Endothelial cell of umbilical vein (primary cell): ENCODE measurements around the gene TBC1D19. TPM values are rescaled to one million over a fixed set of nuclear protein-coding genes. Genes with fewer than 3 reads are reported as not detected.

Experiments
- BruUV-seq: library from RNA; stranded (reverse); fragments of 400-500 nt; replicated peaks from 2 replicates; lab custom pipeline; 2021; lab: Mats Ljungman, UMichigan
- CTCF ChIA-PET: fragments of 300-600, 350-600 bp; sonication (Branson Sonifier 250); formaldehyde crosslinking; loops from one replicate; lab custom pipeline; 2021; ENCODE audit warnings: antibody characterized with exemption, inconsistent platforms; lab: Charles Lee
- POLR2A ChIA-PET: fragments of 300-600, 350-600 bp; sonication (Branson Sonifier 250); formaldehyde crosslinking; loops from one replicate; lab custom pipeline; 2021; ENCODE audit warnings: antibody characterized with exemption, inconsistent platforms; lab: Charles Lee
- DNase-seq: peaks from one replicate; pipeline ENCODE4 v3.0.0-alpha.2; 2011; ENCODE audit warnings: low read depth, low spot score
- FAIRE-seq: peaks from 2 replicates; lab custom pipeline; 2011; peaks lifted over from hg19 to GRCh38; lab: Jason Lieb, UNC
- H2AFZ ChIP-seq: 2 replicates; pipeline ENCODE4 v1.6.0; 2012; ENCODE audit warnings: low read depth, low read length, control low read depth, inconsistent platforms
- H3K27ac ChIP-seq: 2 replicates; pipeline ENCODE4 v1.5.1; 2011; ENCODE audit warnings: low read depth, mild to moderate bottlenecking, control low read depth, low read length, moderate library complexity; ENCODE audit not compliant: insufficient read depth
- H3K27me3 ChIP-seq, 2 experiments: 2 replicates each; pipeline versions ENCODE4 v1.6.0 to v1.6.1; 2011; ENCODE audit warnings: low read length in 2 of 2, mixed read lengths in 1 of 2; ENCODE audit not compliant: control insufficient read depth in 2 of 2, insufficient read depth in 2 of 2
- H3K36me3 ChIP-seq, 2 experiments: 2 replicates in 1 of 2; 3 replicates in 1 of 2; pipeline ENCODE4 v1.5.1; 2011; ENCODE audit warnings: low read length in 2 of 2, mild to moderate bottlenecking in 1 of 2, moderate library complexity in 1 of 2; ENCODE audit not compliant: control insufficient read depth in 2 of 2, insufficient read depth in 2 of 2; ENCODE audit errors: extremely low read depth in 1 of 2
- H3K4me1 ChIP-seq: 3 replicates; pipeline ENCODE4 v1.5.1; 2011; ENCODE audit warnings: mild to moderate bottlenecking, low read length; ENCODE audit not compliant: control insufficient read depth, insufficient read depth; ENCODE audit errors: extremely low read depth
- H3K4me2 ChIP-seq: 2 replicates; pipeline ENCODE4 v1.6.1; 2011; ENCODE audit warnings: low read length, control low read depth, mixed read lengths; ENCODE audit not compliant: insufficient read depth
- H3K4me3 ChIP-seq, 3 experiments: fragments of 200-600 bp in 1 of 3; sonication (generic), shearing (Covaris generic) in 1 of 3; replicated peaks in 1 of 3; 2 replicates each; pipeline ENCODE4 v1.5.1; 2011 to 2016; ENCODE audit warnings: control low read depth in 3 of 3, low read length in 3 of 3, mild to moderate bottlenecking in 2 of 3, inconsistent platforms in 1 of 3, low read depth in 1 of 3, moderate library complexity in 1 of 3; ENCODE audit not compliant: insufficient read depth in 1 of 3
- H3K79me2 ChIP-seq: 2 replicates; pipeline ENCODE4 v1.6.0; 2012; ENCODE audit warnings: low read length, inconsistent platforms; ENCODE audit not compliant: control insufficient read depth, insufficient read depth
- H3K9ac ChIP-seq: replicated peaks from 2 replicates; pipeline ENCODE3; 2011; ENCODE audit warnings: low read length, control low read depth; ENCODE audit not compliant: insufficient read depth; ENCODE audit errors: extremely low read depth
- H3K9me1 ChIP-seq: replicated peaks from 3 replicates; pipeline ENCODE4 v1.6.0; 2011; ENCODE audit warnings: mild to moderate bottlenecking, low read length; ENCODE audit not compliant: control insufficient read depth, insufficient read depth; ENCODE audit errors: extremely low read depth
- H3K9me3 ChIP-seq: replicated peaks from 2 replicates; pipeline ENCODE4 v1.5.1; 2012; ENCODE audit warnings: low read length, inconsistent platforms; ENCODE audit not compliant: control insufficient read depth, insufficient read depth
- H4K20me1 ChIP-seq: replicated peaks from 2 replicates; pipeline ENCODE3; 2011; ENCODE audit warnings: mild to moderate bottlenecking, low read length; ENCODE audit not compliant: control insufficient read depth, insufficient read depth; ENCODE audit errors: extremely low read depth
- EZH2 ChIP-seq: IDR thresholded peaks from 2 replicates; pipeline ENCODE4 v1.6.1; 2012; ENCODE audit warnings: borderline replicate concordance, low read depth, mild to moderate bottlenecking, moderate library complexity, low read length, inconsistent platforms; ENCODE audit not compliant: severe bottlenecking
- FOS ChIP-seq: IDR thresholded peaks from 2 replicates; pipeline ENCODE4 v1.6.1; 2011; ENCODE audit warnings: mild to moderate bottlenecking, low read length, moderate library complexity, borderline replicate concordance; ENCODE audit not compliant: insufficient read depth
- GATA2 ChIP-seq: IDR thresholded peaks from 2 replicates; pipeline ENCODE4 v1.7.0; 2011; ENCODE audit warnings: low read depth, mild to moderate bottlenecking, moderate library complexity, mixed read lengths, low read length; ENCODE audit not compliant: insufficient read length, insufficient read depth
- JUN ChIP-seq: IDR thresholded peaks from 2 replicates; pipeline ENCODE4 v1.6.1; 2011; ENCODE audit warnings: borderline replicate concordance, low read depth; ENCODE audit not compliant: insufficient read length, insufficient read depth
- MAX ChIP-seq: IDR thresholded peaks from 2 replicates; pipeline ENCODE4 v1.6.1; 2011; ENCODE audit not compliant: insufficient read depth, insufficient read length
- MYC ChIP-seq: IDR thresholded peaks from one replicate; pipeline ENCODE4 v1.6.1; 2011; ENCODE audit warnings: mild to moderate bottlenecking, low read depth, low read length
- POLR2A ChIP-seq: IDR thresholded peaks from 2 replicates; pipeline ENCODE4 v1.6.1; 2012; ENCODE audit warnings: low read depth, mild to moderate bottlenecking, control low read depth, low read length
- POLR2AphosphoS5 ChIP-seq: IDR thresholded peaks from 2 replicates; pipeline ENCODE4 v1.6.1; 2012; ENCODE audit warnings: low read depth, mild to moderate bottlenecking, control low read depth, low read length, moderate library complexity; ENCODE audit not compliant: insufficient read depth
- dilution Hi-C: fragments of 300-500 bp; cut with MboI; formaldehyde crosslinking; loops from one replicate; pipeline ENCODE4 v1.15.0; 2019; ENCODE audit warnings: low sequenced_read_pairs; ENCODE audit not compliant: extremely low pct_ligation_motif_present
- intact Hi-C: fragments of 100-400 bp; cut with micrococcal nuclease; formaldehyde crosslinking; loops from one replicate; pipeline ENCODE4 v1.10.0; 2022
- polyA plus RNA-seq, 4 experiments: library from polyadenylated mRNA; depleted of rRNA in 3 of 4; stranded (reverse) in 3 of 4; unstranded in 1 of 4; fragments of >200 nt; gene quantifications; 2 replicates each; pipeline versions ENCODE4 v1.2.1 to v1.2.3, GENCODE V29; 2011 to 2012; ENCODE audit warnings: missing spikeins in 1 of 4
- total RNA-seq: library from RNA; stranded (reverse); gene quantifications from 2 replicates; pipeline ENCODE4 v1.2.3, GENCODE V29; 2021
- TF ChIP-seq, protein P1 (sequence below), 2 donors: IDR thresholded peaks; 1 replicate in 1 of 2; 2 replicates in 1 of 2; pipeline ENCODE4 v1.5.1; 2011; ENCODE audit warnings: low read length in 2 of 2, mild to moderate bottlenecking in 2 of 2, moderate library complexity in 2 of 2, control low read depth in 1 of 2, inconsistent platforms in 1 of 2, low read depth in 1 of 2; ENCODE audit not compliant: insufficient read depth in 1 of 2; ENCODE audit errors: extremely low read depth in 1 of 2

The TBC1D19 gene
- total and polyA plus RNA-seq, 2 donors (not counting 3 experiments of a cell fraction or from before 2014, with no cell fraction given), result 4.4 to 5.9 TPM

DNA sequence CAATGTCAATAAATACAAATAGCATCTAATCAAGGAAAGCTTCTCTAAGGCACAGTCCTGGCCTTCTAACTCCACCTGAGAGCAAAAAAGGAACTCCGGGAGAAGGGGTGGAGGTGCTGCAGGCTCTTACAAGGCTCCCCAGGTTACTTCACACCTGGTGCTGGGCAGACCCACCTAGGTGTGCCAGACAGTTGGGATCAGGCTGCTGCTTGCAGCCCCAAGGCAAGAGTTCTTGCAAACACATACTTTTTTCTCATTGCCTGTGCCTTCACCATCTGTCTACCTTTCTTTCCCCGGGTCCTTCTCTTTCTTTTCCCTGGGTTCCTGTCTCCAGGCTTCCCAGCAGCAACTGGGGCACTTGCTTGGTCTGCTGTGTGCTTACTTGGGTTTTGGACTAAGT lies 195.3 kb downstream of the TBC1D19 start:
- DNase-seq (no peak), FAIRE-seq (no peak)
- Histone ChIP-seq H2AFZ (no peak overlapping the region), H4K20me1 (no peaks in the 10 kb centered on the region), H3K9ac (no peak overlapping the region), H3K79me2 (no peaks in the 10 kb centered on the region), H3K9me1 (no peaks in the 10 kb centered on the region), H3K9me3 (no peaks in the 10 kb centered on the region), H3K27me3 (no peaks in the 10 kb centered on the region), H3K4me2 (no peak overlapping the region), H3K27ac (no peak overlapping the region), H3K4me3 (no peak overlapping the region), H3K4me1 (peaks cover 20% of the 10 kb centered on the region), H3K36me3 (no peaks in the 10 kb centered on the region)
- CTCF ChIA-PET, result no interaction called here
- dilution Hi-C loops, result no loop called here
- POLR2A ChIA-PET, result no interaction called here
- no TSS peak for BruUV-seq
- TF ChIP-seq JUN (no peak), EZH2 (no peak), GATA2 (no peak), FOS (no peak), MAX (no peak), MYC (no peak), POLR2AphosphoS5 (no peak), POLR2A (no peak)
- TF ChIP-seq, protein P1, sequence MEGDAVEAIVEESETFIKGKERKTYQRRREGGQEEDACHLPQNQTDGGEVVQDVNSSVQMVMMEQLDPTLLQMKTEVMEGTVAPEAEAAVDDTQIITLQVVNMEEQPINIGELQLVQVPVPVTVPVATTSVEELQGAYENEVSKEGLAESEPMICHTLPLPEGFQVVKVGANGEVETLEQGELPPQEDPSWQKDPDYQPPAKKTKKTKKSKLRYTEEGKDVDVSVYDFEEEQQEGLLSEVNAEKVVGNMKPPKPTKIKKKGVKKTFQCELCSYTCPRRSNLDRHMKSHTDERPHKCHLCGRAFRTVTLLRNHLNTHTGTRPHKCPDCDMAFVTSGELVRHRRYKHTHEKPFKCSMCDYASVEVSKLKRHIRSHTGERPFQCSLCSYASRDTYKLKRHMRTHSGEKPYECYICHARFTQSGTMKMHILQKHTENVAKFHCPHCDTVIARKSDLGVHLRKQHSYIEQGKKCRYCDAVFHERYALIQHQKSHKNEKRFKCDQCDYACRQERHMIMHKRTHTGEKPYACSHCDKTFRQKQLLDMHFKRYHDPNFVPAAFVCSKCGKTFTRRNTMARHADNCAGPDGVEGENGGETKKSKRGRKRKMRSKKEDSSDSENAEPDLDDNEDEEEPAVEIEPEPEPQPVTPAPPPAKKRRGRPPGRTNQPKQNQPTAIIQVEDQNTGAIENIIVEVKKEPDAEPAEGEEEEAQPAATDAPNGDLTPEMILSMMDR (IDR thresholded peaks at IDR 0.05; ENCODE audit: extremely low read depth in 1 of 2, insufficient read depth in 1 of 2, low read depth in 1 of 2, low read length in 2 of 2), result no peak
- intact Hi-C loops, result no loop called here
